ENCODE results near the gene POLR3C. TPM values are rescaled to one million over a fixed set of nuclear protein-coding genes. Genes with fewer than 3 reads are reported as not detected.

POLR3C gene
- total and polyA plus RNA-seq, 2 of the 13 experiments (the other 11 are each of a cell fraction or from before 2014, with no cell fraction given) = 15.5 to 24.3 TPM

GRCh38 chr1:145889722-145890121 is 65.7 kb downstream of the POLR3C start:
- POLR2A ChIA-PET = no interaction called here
- intact Hi-C loops (cut with micrococcal nuclease; ENCODE audit: unreplicated experiment) = loop anchor here (5.0 kb wide), 4 partner anchors 32 to 88 kb away; partner anchors contain the start of genes LIX1L, PIAS3 and RBM8A
- no peak overlapping the region for H3K27ac ChIP-seq (ENCODE audit: extremely low read length, insufficient read depth, low read length)
- TF ChIP-seq HNF1B (CRISPR knock-in tag; IDR thresholded peaks at IDR 0.05) = no peak
- no peak for TF ChIP-seq YEATS2 (CRISPR knock-in tag; IDR thresholded peaks at IDR 0.05; ENCODE audit: borderline replicate concordance)
- no peak for TF ChIP-seq PRDM10 (CRISPR knock-in tag; IDR thresholded peaks at IDR 0.05; ENCODE audit: low read depth)
- no peak for TF ChIP-seq NR0B2 (CRISPR knock-in tag; IDR thresholded peaks at IDR 0.05)
- TF ChIP-seq SNAPC5 (CRISPR knock-in tag; IDR thresholded peaks at IDR 0.05; ENCODE audit: borderline replicate concordance) = no peak
- TF ChIP-seq MAF1 (CRISPR knock-in tag; IDR thresholded peaks at IDR 0.05; ENCODE audit: borderline replicate concordance) = no peak
- peak; percentile 34; the same call in 1 of the 2 replicates for TF ChIP-seq SIX4 (CRISPR knock-in tag; IDR thresholded peaks at IDR 0.05)
- no peak for TF ChIP-seq IRF2 (CRISPR knock-in tag; IDR thresholded peaks at IDR 0.05)
- TF ChIP-seq JUNB (CRISPR knock-in tag; IDR thresholded peaks at IDR 0.05; ENCODE audit: borderline replicate concordance) = no peak
- TF ChIP-seq ELF3 (CRISPR knock-in tag; IDR thresholded peaks at IDR 0.05) = no peak
- TF ChIP-seq FOXJ3 (CRISPR knock-in tag; IDR thresholded peaks at IDR 0.05; ENCODE audit: borderline replicate concordance) = no peak
- TF ChIP-seq BCLAF1 (IDR thresholded peaks at IDR 0.05) = no peak
- no peak for TF ChIP-seq POGZ (CRISPR knock-in tag; IDR thresholded peaks at IDR 0.05)
- no peak for TF ChIP-seq YEATS4 (CRISPR knock-in tag; IDR thresholded peaks at IDR 0.05; ENCODE audit: borderline replicate concordance)
- TF ChIP-seq CEBPG (CRISPR knock-in tag; IDR thresholded peaks at IDR 0.05) = peak; percentile 30; the same call in 1 of the 2 replicates
- TF ChIP-seq ZNF761 (CRISPR knock-in tag; conservative IDR thresholded peaks at IDR 0.05) = no peak

More at GRCh38 chr1:145889722-145890121, 65.7 kb downstream of the POLR3C start:
- Histone ChIP-seq H4K20me1 (ENCODE audit: insufficient read depth, low read length) (no peaks in the 10 kb centered on the region), H3K36me3 (replicated peaks in 1 of 2; ENCODE audit: control insufficient read depth in 1 of 2, insufficient read depth in 2 of 2, low read length in 2 of 2) (no peaks in the 10 kb centered on the region), H3K27me3 (ENCODE audit: control insufficient read depth in 1 of 2, insufficient read depth in 2 of 2, low read length in 2 of 2) (peaks cover 2 to 9% of the 10 kb centered on the region in 2 experiments), H3K4me3 (replicated peaks in 1 of 3; ENCODE audit: insufficient read depth in 1 of 3, low read depth in 2 of 3, low read length in 3 of 3) (no peak overlapping the region), H3K4me2 (ENCODE audit: low read depth, low read length) (no peak overlapping the region; the same call in 1 of the 2 replicates), H3K9ac (ENCODE audit: insufficient read depth, low read depth, low read length) (no peak overlapping the region), H2AFZ (ENCODE audit: low read length) (peak overlapping the region; percentile 40), H3K4me1 (ENCODE audit: insufficient read depth, low read length) (peaks cover 81% of the 10 kb centered on the region), H3K9me3 (ENCODE audit: low read length) (no peaks in the 10 kb centered on the region), H3K79me2 (ENCODE audit: insufficient read depth, low read length) (no peaks in the 10 kb centered on the region)
- DNase-seq (ENCODE audit: low spot score) (peak; percentile 35), ATAC-seq (no peak), FAIRE-seq (no peak)
- in situ Hi-C loops (cut with HindIII; ENCODE audit: extremely low pct_ligation_motif_present, low pct_unique_long_range_greater_than_20kb) = loop anchor here (5.0 to 10.0 kb wide), 2 partner anchors 38 to 115 kb away; partner anchors contain the start of gene RBM8A
- no TSS peak for BruUV-seq (replicated peaks)
- 46% methylated on average over 3 of the region's 3 CpGs for WGBS (ENCODE audit: low lambda C conversion rate)
- CTCF ChIA-PET (ENCODE audit: low intra/inter-chr PET ratio, low total read pairs) = no interaction called here
